ENCODE data around the gene SUSD1. TPM values are rescaled to one million over a fixed set of nuclear protein-coding genes. Genes with fewer than 3 reads are reported as not detected.

The SUSD1 gene
- total RNA-seq, 2 experiments from 2014 or later, result 0.32 TPM; not detected in 1

DNA sequence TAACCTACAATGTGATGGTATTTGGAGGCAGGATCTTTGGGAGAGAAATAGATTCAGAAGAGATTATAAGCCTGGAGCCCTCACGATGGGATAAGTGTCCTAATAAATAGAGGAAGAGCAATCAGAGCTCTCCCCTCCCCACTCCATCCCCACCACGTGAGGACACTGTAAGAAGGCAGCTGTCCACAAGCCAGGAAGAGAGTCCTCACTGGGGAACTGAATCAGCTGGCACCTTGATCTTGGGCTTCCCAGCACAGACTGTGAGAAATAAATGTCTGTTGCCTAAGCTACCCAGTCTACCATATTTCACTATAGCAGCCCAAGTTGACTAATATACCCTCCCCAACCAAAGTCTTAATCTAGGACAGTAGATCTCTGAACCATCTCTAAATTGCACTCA is 118.1 kb downstream of the SUSD1 start:
- Histone ChIP-seq H4K20me1 (ENCODE audit: insufficient read depth, low read length) (no peaks in the 10 kb centered on the region), H2AFZ (ENCODE audit: low read length) (no peak overlapping the region), H3K4me3 (ENCODE audit: low read depth, low read length, poor library complexity, severe bottlenecking) (no peak overlapping the region), H3K4me1 (ENCODE audit: insufficient read depth, low read length, poor library complexity, severe bottlenecking) (no peaks in the 10 kb centered on the region), H3K9me3 (ENCODE audit: low read length) (no peaks in the 10 kb centered on the region), H3K36me3 (ENCODE audit: insufficient read depth, low read length) (no peaks in the 10 kb centered on the region), H3K27ac (ENCODE audit: low read depth, low read length, poor library complexity, severe bottlenecking) (no peak overlapping the region), H3K79me2 (ENCODE audit: insufficient read depth, low read depth, low read length) (no peaks in the 10 kb centered on the region), H3K9me2 (ENCODE audit: insufficient read depth, low read length) (no peaks in the 10 kb centered on the region), H3K4me2 (ENCODE audit: low read length) (no peak overlapping the region)
- no TSS peak for BruUV-seq (replicated peaks)
- DNase-seq (ENCODE audit: low spot score), result no peak
- ChIA-PET CTCF (ENCODE audit: unreplicated experiment) (no interaction called here), POLR2A (interaction anchor here (0.7 to 1.5 kb wide), 2 partner anchors 8 to 11 kb away, joined by 3 to 6 read pairs; no protein-coding TSS in a partner anchor)
- TF ChIP-seq, protein P1, sequence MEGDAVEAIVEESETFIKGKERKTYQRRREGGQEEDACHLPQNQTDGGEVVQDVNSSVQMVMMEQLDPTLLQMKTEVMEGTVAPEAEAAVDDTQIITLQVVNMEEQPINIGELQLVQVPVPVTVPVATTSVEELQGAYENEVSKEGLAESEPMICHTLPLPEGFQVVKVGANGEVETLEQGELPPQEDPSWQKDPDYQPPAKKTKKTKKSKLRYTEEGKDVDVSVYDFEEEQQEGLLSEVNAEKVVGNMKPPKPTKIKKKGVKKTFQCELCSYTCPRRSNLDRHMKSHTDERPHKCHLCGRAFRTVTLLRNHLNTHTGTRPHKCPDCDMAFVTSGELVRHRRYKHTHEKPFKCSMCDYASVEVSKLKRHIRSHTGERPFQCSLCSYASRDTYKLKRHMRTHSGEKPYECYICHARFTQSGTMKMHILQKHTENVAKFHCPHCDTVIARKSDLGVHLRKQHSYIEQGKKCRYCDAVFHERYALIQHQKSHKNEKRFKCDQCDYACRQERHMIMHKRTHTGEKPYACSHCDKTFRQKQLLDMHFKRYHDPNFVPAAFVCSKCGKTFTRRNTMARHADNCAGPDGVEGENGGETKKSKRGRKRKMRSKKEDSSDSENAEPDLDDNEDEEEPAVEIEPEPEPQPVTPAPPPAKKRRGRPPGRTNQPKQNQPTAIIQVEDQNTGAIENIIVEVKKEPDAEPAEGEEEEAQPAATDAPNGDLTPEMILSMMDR (conservative IDR thresholded peaks at IDR 0.05; ENCODE audit: low read length), result no peak
- TF ChIP-seq EZH2phosphoT487 (IDR thresholded peaks at IDR 0.05; ENCODE audit: borderline replicate concordance, low read depth, low read length), result no peak
- intact Hi-C loops (cut with micrococcal nuclease; ENCODE audit: unreplicated experiment), result no loop called here

DNA sequence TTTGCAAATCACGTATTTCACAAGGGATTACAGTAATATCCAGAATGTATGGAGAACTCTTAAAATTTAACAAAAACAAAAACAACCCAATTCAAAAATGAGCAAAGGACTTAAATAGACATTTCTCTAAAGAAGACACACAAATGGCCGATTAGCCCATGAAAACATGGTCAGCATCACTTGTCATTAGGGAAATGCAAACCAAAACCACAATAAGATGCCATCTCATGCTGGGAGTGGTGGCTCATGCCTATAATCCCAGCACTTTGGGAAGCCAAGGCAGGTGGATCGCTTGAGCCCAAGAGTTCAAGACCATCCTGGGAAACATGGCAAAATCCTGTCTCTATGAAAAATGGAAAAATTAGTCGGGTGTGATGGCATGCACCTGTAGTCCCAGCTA is 120.2 kb downstream of the SUSD1 start:
- DNase-seq (ENCODE audit: low spot score), result no peak
- POLR2A ChIA-PET, result interaction anchor here (0.7 kb wide), 1 partner anchor 19 kb away, joined by 6 read pairs; no protein-coding TSS in a partner anchor

DNA sequence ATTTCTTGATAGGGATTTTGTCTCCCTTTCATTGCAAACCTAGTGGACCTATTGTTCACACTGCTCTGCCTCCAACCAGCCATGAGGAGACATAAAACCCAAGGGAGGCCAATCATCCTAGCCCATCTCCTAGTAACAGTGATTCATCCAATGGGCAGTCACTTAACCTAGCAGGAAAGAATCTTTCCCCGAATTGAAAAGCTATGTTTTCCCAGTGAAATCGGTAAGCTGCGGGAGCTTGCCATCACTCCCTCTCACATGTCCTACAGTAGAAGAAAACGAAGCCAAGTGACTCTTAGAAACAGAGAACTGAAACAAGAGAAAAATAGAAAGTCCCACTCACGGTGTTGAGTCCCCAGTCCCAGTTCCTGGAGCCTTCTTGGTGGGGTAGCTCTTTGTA is 123.3 kb downstream of the SUSD1 start:
- no peaks in the 10 kb centered on the region for H3K36me3 ChIP-seq (ENCODE audit: insufficient read depth, low read length)
- H3K27ac ChIP-seq (ENCODE audit: low read depth, low read length, poor library complexity, severe bottlenecking), result no peak overlapping the region
- H3K9me3 ChIP-seq (ENCODE audit: low read length), result no peaks in the 10 kb centered on the region
- no peaks in the 10 kb centered on the region for H3K79me2 ChIP-seq (ENCODE audit: insufficient read depth, low read depth, low read length)
- H3K4me3 ChIP-seq (ENCODE audit: low read depth, low read length, poor library complexity, severe bottlenecking), result no peak overlapping the region
- no TSS peak for BruUV-seq (replicated peaks)
- H3K9me2 ChIP-seq (ENCODE audit: insufficient read depth, low read length), result no peaks in the 10 kb centered on the region
- H3K4me1 ChIP-seq (ENCODE audit: insufficient read depth, low read length, poor library complexity, severe bottlenecking), result no peaks in the 10 kb centered on the region
- POLR2A ChIA-PET, result interaction anchor here (0.5 kb wide), 1 partner anchor 16 kb away, joined by 3 read pairs; no protein-coding TSS in a partner anchor
- DNase-seq (ENCODE audit: low spot score), result no peak
- H2AFZ ChIP-seq (ENCODE audit: low read length), result no peak overlapping the region
- intact Hi-C loops (cut with micrococcal nuclease; ENCODE audit: unreplicated experiment), result no loop called here
- no peaks in the 10 kb centered on the region for H4K20me1 ChIP-seq (ENCODE audit: insufficient read depth, low read length)
- H3K4me2 ChIP-seq (ENCODE audit: low read length), result no peak overlapping the region
- CTCF ChIA-PET (ENCODE audit: unreplicated experiment), result no interaction called here
- no peak for TF ChIP-seq EZH2phosphoT487 (IDR thresholded peaks at IDR 0.05; ENCODE audit: borderline replicate concordance, low read depth, low read length)
- TF ChIP-seq, protein P1 (conservative IDR thresholded peaks at IDR 0.05; ENCODE audit: low read length), result no peak

More for the DNA sequence above, 120.2 kb downstream of the SUSD1 start:
- H3K9me2 ChIP-seq (ENCODE audit: insufficient read depth, low read length), result no peaks in the 10 kb centered on the region
- H2AFZ ChIP-seq (ENCODE audit: low read length), result no peak overlapping the region
- H3K4me2 ChIP-seq (ENCODE audit: low read length), result no peak overlapping the region
- intact Hi-C loops (cut with micrococcal nuclease; ENCODE audit: unreplicated experiment), result no loop called here
- no peaks in the 10 kb centered on the region for H3K9me3 ChIP-seq (ENCODE audit: low read length)
- H3K36me3 ChIP-seq (ENCODE audit: insufficient read depth, low read length), result no peaks in the 10 kb centered on the region
- no TSS peak for BruUV-seq (replicated peaks)
- no peak overlapping the region for H3K27ac ChIP-seq (ENCODE audit: low read depth, low read length, poor library complexity, severe bottlenecking)
- no peaks in the 10 kb centered on the region for H4K20me1 ChIP-seq (ENCODE audit: insufficient read depth, low read length)
- H3K4me3 ChIP-seq (ENCODE audit: low read depth, low read length, poor library complexity, severe bottlenecking), result no peak overlapping the region
- CTCF ChIA-PET (ENCODE audit: unreplicated experiment), result no interaction called here
- TF ChIP-seq EZH2phosphoT487 (IDR thresholded peaks at IDR 0.05; ENCODE audit: borderline replicate concordance, low read depth, low read length), result no peak
- TF ChIP-seq, protein P1 (conservative IDR thresholded peaks at IDR 0.05; ENCODE audit: low read length), result no peak
- no peaks in the 10 kb centered on the region for H3K4me1 ChIP-seq (ENCODE audit: insufficient read depth, low read length, poor library complexity, severe bottlenecking)
- H3K79me2 ChIP-seq (ENCODE audit: insufficient read depth, low read depth, low read length), result no peaks in the 10 kb centered on the region
